GM13977 (cell line): Measurements from ENCODE around the gene ARL4D.

Experiments used
- DNase-seq: peaks from one replicate; pipeline ENCODE4 v3.0.0; 2012; ENCODE audit warnings: low spot score
- CTCF ChIP-seq: IDR thresholded peaks from 2 replicates; pipeline ENCODE4 v1.5.1; 2012; ENCODE audit warnings: mild to moderate bottlenecking, control low read depth; ENCODE audit not compliant: insufficient read depth; ENCODE audit errors: extremely low read depth, missing control alignments
- in situ Hi-C: fragments of 300-500 bp; cut with MboI; formaldehyde crosslinking; loops from one replicate; pipeline ENCODE4 v1.12.0; 2022; ENCODE audit warnings: low sequenced_read_pairs, low pct_unique_long_range_greater_than_20kb, mixed read lengths, inconsistent platforms; ENCODE audit not compliant: unreplicated experiment

ARL4D gene

GRCh38 chr17:43398724-43399595, at the start of gene ARL4D:
Gene ARL4D (plus strand): TSS chr17:43398993. CDS start chr17:43399733, 740 bp downstream.
- TF ChIP-seq CTCF, result no peak
- peak; percentile 81 for DNase-seq
- in situ Hi-C loops, result no loop called here

- DNase-seq, result no peak
- peak; percentile 28 for TF ChIP-seq CTCF
- in situ Hi-C loops, result no loop called here
Observed at GRCh38 chr17:43349142-43349541, 49.7 kb upstream of the ARL4D start.

- in situ Hi-C loops, result no loop called here
- no peak for DNase-seq
Observed at GRCh38 chr17:43350888-43351361, 47.9 kb upstream of the ARL4D start.

GRCh38 chr17:43351691-43352090, 47.1 kb upstream of the ARL4D start:
- in situ Hi-C loops, result no loop called here
- no peak for DNase-seq
- TF ChIP-seq CTCF, result no peak

More at GRCh38 chr17:43350888-43351361, 47.9 kb upstream of the ARL4D start:
- no peak for TF ChIP-seq CTCF

- TF ChIP-seq CTCF, result no peak
- in situ Hi-C loops, result no loop called here
- no peak for DNase-seq
Observed at GRCh38 chr17:43352579-43353331, 46.0 kb upstream of the ARL4D start.

- TF ChIP-seq CTCF, result no peak
- DNase-seq, result no peak
- in situ Hi-C loops, result no loop called here
Observed at GRCh38 chr17:43353393-43353792, 45.4 kb upstream of the ARL4D start.
